Mesenchymal stem cell (in vitro differentiated cells and primary cell): ENCODE data around the gene MYL9.

Experiments used
- DNase-seq: peaks from one replicate; pipeline ENCODE4 v3.0.0-alpha.2; 2013
- H2AFZ ChIP-seq: one replicate; pipeline ENCODE4 v1.6.1; 2013; ENCODE audit warnings: low read depth, mild to moderate bottlenecking, control low read depth, inconsistent platforms, low read length, moderate library complexity
- H2AK5ac ChIP-seq: 2 replicates; pipeline ENCODE4 v1.6.1; 2013; ENCODE audit warnings: low read length, moderate library complexity, mild to moderate bottlenecking, inconsistent platforms; ENCODE audit not compliant: severe bottlenecking
- H2BK120ac ChIP-seq: one replicate; pipeline ENCODE4 v1.6.1; 2013; ENCODE audit warnings: low read depth, mild to moderate bottlenecking, inconsistent platforms, low read length, moderate library complexity
- H2BK12ac ChIP-seq, 2 experiments: one replicate each; pipeline ENCODE4 v1.6.1; 2013; ENCODE audit warnings: inconsistent platforms in 2 of 2, low read length in 2 of 2, mild to moderate bottlenecking in 2 of 2, moderate library complexity in 2 of 2, control low read depth in 1 of 2
- H2BK15ac ChIP-seq: one replicate; pipeline ENCODE4 v1.6.1; 2013; ENCODE audit warnings: mild to moderate bottlenecking, low read depth, inconsistent platforms; ENCODE audit not compliant: poor library complexity, severe bottlenecking
- H2BK5ac ChIP-seq: 2 replicates; pipeline ENCODE4 v1.6.1; 2013; ENCODE audit warnings: low read depth, mild to moderate bottlenecking, low read length, control low read depth, inconsistent platforms; ENCODE audit not compliant: poor library complexity, severe bottlenecking
- H3K14ac ChIP-seq, 2 experiments: one replicate each; pipeline ENCODE4 v1.6.1; 2013; ENCODE audit warnings: inconsistent platforms in 2 of 2, low read length in 2 of 2, control low read depth in 1 of 2, mild to moderate bottlenecking in 1 of 2, moderate library complexity in 1 of 2
- H3K18ac ChIP-seq, 2 experiments: one replicate each; pipeline ENCODE4 v1.6.1; 2013; ENCODE audit warnings: inconsistent platforms in 2 of 2, low read length in 2 of 2, control low read depth in 1 of 2, low read depth in 1 of 2, mild to moderate bottlenecking in 1 of 2
- H3K23ac ChIP-seq, 2 experiments: one replicate each; pipeline ENCODE4 v1.6.1; 2013; ENCODE audit warnings: inconsistent platforms in 2 of 2, low read length in 2 of 2, mild to moderate bottlenecking in 2 of 2, moderate library complexity in 2 of 2, control low read depth in 1 of 2
- H3K27ac ChIP-seq: 2 replicates; pipeline ENCODE4 v1.5.1; 2013; ENCODE audit warnings: mild to moderate bottlenecking, moderate library complexity, low read length, control low read depth, inconsistent platforms; ENCODE audit not compliant: poor library complexity, severe bottlenecking
- H3K27me3 ChIP-seq, 2 experiments: 2 replicates each; pipeline versions ENCODE4 v1.6.1 to v1.7.0; 2013; ENCODE audit warnings: low read length in 2 of 2, mild to moderate bottlenecking in 2 of 2, moderate library complexity in 2 of 2, control low read depth in 1 of 2, inconsistent platforms in 1 of 2; ENCODE audit not compliant: control insufficient read depth in 1 of 2, insufficient read depth in 1 of 2
- H3K36me3 ChIP-seq, 2 experiments: 2 replicates each; pipeline versions ENCODE4 v1.6.1 to v1.7.0; 2013; ENCODE audit warnings: low read length in 2 of 2, control low read depth in 1 of 2, inconsistent platforms in 1 of 2, low read depth in 1 of 2, mild to moderate bottlenecking in 1 of 2; ENCODE audit not compliant: insufficient read depth in 2 of 2, control insufficient read depth in 1 of 2
- H3K4ac ChIP-seq, 2 experiments: one replicate each; pipeline ENCODE4 v1.6.1; 2013; ENCODE audit warnings: inconsistent platforms in 2 of 2, low read length in 2 of 2, mild to moderate bottlenecking in 2 of 2, moderate library complexity in 2 of 2, control low read depth in 1 of 2, low read depth in 1 of 2
- H3K4me1 ChIP-seq: 2 replicates; pipeline ENCODE4 v1.6.1; 2013; ENCODE audit warnings: low read depth, low read length, control low read depth; ENCODE audit not compliant: control insufficient read depth, insufficient read depth
- H3K4me2 ChIP-seq: 2 replicates; pipeline ENCODE4 v1.6.1; 2013; ENCODE audit warnings: low read length, mild to moderate bottlenecking, inconsistent platforms; ENCODE audit not compliant: poor library complexity, severe bottlenecking
- H3K4me3 ChIP-seq, 2 experiments: 2 replicates each; pipeline versions ENCODE4 v1.5.1 to v1.7.0; 2013; ENCODE audit warnings: low read length in 2 of 2, mild to moderate bottlenecking in 2 of 2, control low read depth in 1 of 2, low read depth in 1 of 2; ENCODE audit not compliant: insufficient read depth in 1 of 2
- H3K79me1 ChIP-seq: replicated peaks from 2 replicates; pipeline ENCODE4 v1.6.1; 2013; ENCODE audit warnings: mild to moderate bottlenecking, control low read depth, low read length, inconsistent platforms; ENCODE audit not compliant: poor library complexity, severe bottlenecking
- H3K9ac ChIP-seq: 2 replicates; pipeline ENCODE4 v1.7.0; 2013; ENCODE audit warnings: mild to moderate bottlenecking, low read length, moderate library complexity
- H3K9me3 ChIP-seq: 2 replicates; pipeline ENCODE4 v1.7.0; 2013; ENCODE audit warnings: mild to moderate bottlenecking, low read length; ENCODE audit not compliant: control insufficient read depth
- H4K8ac ChIP-seq: one replicate; pipeline ENCODE4 v1.6.1; 2013; ENCODE audit warnings: inconsistent platforms, mild to moderate bottlenecking, low read length, moderate library complexity
- H4K91ac ChIP-seq: one replicate; pipeline ENCODE4 v1.6.1; 2013; ENCODE audit warnings: mild to moderate bottlenecking, low read length, inconsistent platforms
- WGBS: methylation state at CpG from one replicate; pipeline ENCODE4 v1.1.7; 2013; ENCODE audit warnings: mixed read lengths; 5-methylcytosine and 5-hydroxymethylcytosine counted together

The MYL9 gene

DNA sequence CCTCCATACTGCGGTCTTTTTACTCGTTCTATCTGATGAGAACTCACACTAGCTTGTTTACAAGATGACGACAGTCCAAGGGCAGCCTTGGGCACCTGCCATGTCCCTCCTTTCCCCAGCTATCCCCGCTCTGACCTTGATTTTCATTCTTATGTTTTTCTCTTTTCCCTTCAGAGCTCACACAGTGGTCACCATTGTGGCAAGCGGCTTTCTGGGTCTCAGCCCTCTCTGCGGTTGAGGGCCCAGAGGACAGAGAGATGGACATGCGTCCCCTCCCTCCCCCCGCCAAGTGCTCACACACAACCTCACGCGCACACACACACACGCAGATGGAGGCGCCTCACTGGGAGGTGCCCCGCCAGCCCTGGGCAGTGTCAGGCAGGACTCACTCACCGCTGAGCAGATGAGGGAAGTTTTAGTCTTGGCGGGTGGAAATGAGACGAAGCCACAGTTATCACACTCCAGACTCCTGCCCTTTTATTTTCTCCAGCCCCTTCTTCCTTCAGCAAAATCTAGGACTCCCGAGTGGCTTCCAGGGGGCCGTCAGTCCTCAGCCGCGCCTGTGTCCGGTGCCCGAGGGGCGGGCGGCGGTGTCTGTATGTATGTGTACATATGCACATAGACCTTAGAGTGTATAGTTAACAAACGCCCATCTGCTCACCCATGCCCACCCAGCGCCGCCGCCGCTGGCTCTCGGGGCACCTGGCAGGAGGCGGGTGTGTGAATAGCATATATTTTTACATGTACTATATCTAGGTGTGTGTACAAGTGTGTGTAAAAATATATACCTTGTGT lies 13.8 kb upstream of the MYL9 start:
- WGBS, result 99% methylated on average over 24 of the region's 32 CpGs
- Histone ChIP-seq H4K8ac (no peak overlapping the region), H2BK12ac (no peak overlapping the region)

DNA sequence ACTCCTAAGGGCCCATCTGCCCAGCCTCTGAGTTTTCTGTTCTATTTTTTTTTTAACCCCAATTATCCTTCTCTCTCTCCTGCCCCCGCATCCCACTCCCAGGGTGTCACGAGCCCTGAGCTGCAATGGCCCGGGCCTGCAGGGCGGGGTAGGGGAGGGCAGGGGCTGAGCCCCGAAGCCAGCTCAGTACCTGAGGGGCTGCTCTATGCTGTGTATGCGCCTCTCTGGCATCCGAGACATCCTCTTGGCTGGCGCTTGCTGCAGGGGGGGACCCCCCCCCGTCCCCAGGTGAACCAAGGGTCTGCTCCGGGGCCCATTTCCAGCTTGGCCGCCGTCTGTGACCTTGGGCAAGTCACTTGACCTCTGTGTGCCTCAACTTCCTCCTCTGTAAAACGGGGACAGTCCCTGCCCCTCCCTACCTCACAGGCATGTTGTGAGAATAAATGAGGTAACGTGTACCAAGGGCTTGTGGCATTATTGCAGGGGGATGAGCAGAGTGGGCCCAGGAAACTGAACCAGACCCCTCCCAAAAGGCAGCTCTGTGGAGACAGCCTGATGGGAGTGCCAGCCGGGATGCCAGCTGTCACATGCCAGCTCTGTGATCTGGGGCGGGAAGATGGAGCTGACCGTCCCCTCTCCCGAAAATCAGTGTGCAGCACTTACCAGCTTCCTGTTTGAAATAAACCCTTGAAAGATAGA lies 13.0 kb upstream of the MYL9 start:
- Histone ChIP-seq H3K4me2 (no peak overlapping the region), H2BK120ac (no peak overlapping the region), H2BK12ac (no peak overlapping the region), H3K4ac (no peak overlapping the region), H2BK15ac (no peak overlapping the region), H3K18ac (no peak overlapping the region), H3K14ac (no peak overlapping the region), H4K91ac (no peak overlapping the region), H3K9me3 (no peaks in the 10 kb centered on the region), H3K4me3 (no peak overlapping the region), H3K27ac (no peak overlapping the region), H3K23ac (no peak overlapping the region), H4K8ac (no peak overlapping the region), H2AFZ (no peak overlapping the region), H2AK5ac (no peak overlapping the region), H3K79me1 (peaks cover 14% of the 10 kb centered on the region), H3K36me3 (peaks cover 72 to 78% of the 10 kb centered on the region in 2 experiments), H2BK5ac (no peak overlapping the region), H3K9ac (no peak overlapping the region), H3K27me3 (no peaks in the 10 kb centered on the region), H3K4me1 (peaks cover 13% of the 10 kb centered on the region)
- no peak for DNase-seq
- WGBS, result 96% methylated on average over 17 of the region's 18 CpGs

More for the DNA sequence above, 13.8 kb upstream of the MYL9 start:
- no peak overlapping the region for H3K4me2 ChIP-seq
- H3K27ac ChIP-seq, result no peak overlapping the region
- H3K4me3 ChIP-seq, result no peak overlapping the region
- no peak overlapping the region for H2AFZ ChIP-seq
- no peak overlapping the region for H3K9ac ChIP-seq
- no peak overlapping the region for H2BK5ac ChIP-seq
- H3K9me3 ChIP-seq, result no peaks in the 10 kb centered on the region
- H3K4ac ChIP-seq, result no peak overlapping the region
- no peak for DNase-seq
- peaks cover 13% of the 10 kb centered on the region for H3K4me1 ChIP-seq
- peaks cover 16% of the 10 kb centered on the region for H3K79me1 ChIP-seq
- H3K18ac ChIP-seq, result no peak overlapping the region
- no peak overlapping the region for H3K23ac ChIP-seq
- peaks cover 78 to 86% of the 10 kb centered on the region in 2 experiments for H3K36me3 ChIP-seq
- H3K14ac ChIP-seq, result no peak overlapping the region
- H2AK5ac ChIP-seq, result no peak overlapping the region
- no peak overlapping the region for H4K91ac ChIP-seq
- H2BK120ac ChIP-seq, result no peak overlapping the region
- H2BK15ac ChIP-seq, result no peak overlapping the region
- no peaks in the 10 kb centered on the region for H3K27me3 ChIP-seq

DNA sequence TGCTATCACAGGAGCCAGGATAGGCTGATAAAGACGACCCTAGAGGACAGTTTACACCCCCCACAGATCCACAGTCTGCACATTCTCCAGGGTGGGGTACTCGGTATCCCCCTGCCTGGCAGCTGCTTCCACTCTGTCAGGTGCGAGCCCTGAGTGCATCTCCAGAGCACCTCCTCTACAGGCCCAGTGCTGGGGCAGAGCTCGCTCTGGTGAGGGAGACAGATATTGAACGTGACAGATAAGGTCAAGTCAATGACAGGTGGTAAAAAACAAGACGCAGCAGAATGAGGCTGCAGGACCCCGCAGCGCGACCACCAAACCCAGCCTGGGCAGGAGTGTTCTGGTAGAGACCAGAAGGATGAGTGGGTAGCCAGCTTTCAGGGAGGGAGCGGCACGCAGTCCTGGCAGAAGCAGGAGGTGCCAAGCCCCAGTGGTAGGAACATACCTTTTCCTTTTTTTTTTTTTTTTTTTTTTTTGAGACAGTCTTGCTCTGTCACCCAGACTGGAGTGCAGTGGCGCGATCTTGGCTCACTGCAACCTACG lies 12.4 kb upstream of the MYL9 start:
- no peaks in the 10 kb centered on the region for H3K9me3 ChIP-seq
- no peak overlapping the region for H2BK12ac ChIP-seq
- H3K4me1 ChIP-seq, result peaks cover 13% of the 10 kb centered on the region
- peaks cover 14% of the 10 kb centered on the region for H3K79me1 ChIP-seq
- no peak overlapping the region for H2BK15ac ChIP-seq
- WGBS, result 97% methylated on average over 14 of the region's 14 CpGs
- H3K14ac ChIP-seq, result no peak overlapping the region
- no peak for DNase-seq
- no peak overlapping the region for H4K8ac ChIP-seq
- H3K36me3 ChIP-seq, result peaks cover 69 to 72% of the 10 kb centered on the region in 2 experiments
- no peak overlapping the region for H3K18ac ChIP-seq
- no peak overlapping the region for H3K4me3 ChIP-seq
- no peak overlapping the region for H2AK5ac ChIP-seq
- H4K91ac ChIP-seq, result no peak overlapping the region
- no peak overlapping the region for H3K9ac ChIP-seq
- H2AFZ ChIP-seq, result no peak overlapping the region
- H3K27ac ChIP-seq, result no peak overlapping the region
- H3K23ac ChIP-seq, result no peak overlapping the region
- no peak overlapping the region for H2BK5ac ChIP-seq
- H2BK120ac ChIP-seq, result no peak overlapping the region
- H3K27me3 ChIP-seq, result no peaks in the 10 kb centered on the region
- H3K4me2 ChIP-seq, result no peak overlapping the region
- no peak overlapping the region for H3K4ac ChIP-seq

DNA sequence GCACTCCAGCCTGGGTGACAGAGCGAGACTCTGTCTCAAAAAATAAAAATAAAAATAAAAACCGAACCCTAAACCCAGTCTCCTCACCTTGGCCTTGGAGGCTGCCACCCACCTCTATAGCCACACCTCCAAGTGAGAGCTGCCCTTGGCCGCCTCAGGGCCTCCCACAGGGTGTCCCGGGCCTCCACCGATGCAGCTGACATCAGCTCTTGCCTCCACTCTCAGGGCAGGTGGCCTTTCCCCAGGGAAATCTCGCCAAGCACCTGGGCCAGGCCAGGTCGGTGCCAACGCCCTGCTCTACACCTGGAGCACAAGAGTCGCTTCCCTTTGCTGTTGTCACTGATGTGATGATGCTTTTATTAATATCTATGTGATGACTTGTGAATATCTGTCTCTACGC lies 8.9 kb upstream of the MYL9 start:
- Histone ChIP-seq H3K4me3 (no peak overlapping the region), H2AK5ac (no peak overlapping the region), H4K91ac (no peak overlapping the region), H3K36me3 (peaks cover 40 to 41% of the 10 kb centered on the region in 2 experiments), H3K4me2 (no peak overlapping the region), H3K14ac (no peak overlapping the region), H3K4ac (no peak overlapping the region), H3K27ac (no peak overlapping the region), H3K9me3 (no peaks in the 10 kb centered on the region), H3K27me3 (no peaks in the 10 kb centered on the region), H2BK12ac (no peak overlapping the region), H3K23ac (no peak overlapping the region), H2AFZ (no peak overlapping the region), H3K4me1 (peaks cover 4% of the 10 kb centered on the region), H4K8ac (no peak overlapping the region), H3K18ac (no peak overlapping the region), H2BK120ac (no peak overlapping the region), H2BK15ac (no peak overlapping the region), H2BK5ac (no peak overlapping the region), H3K79me1 (peaks cover 10% of the 10 kb centered on the region), H3K9ac (no peak overlapping the region)
- DNase-seq, result no peak
- WGBS, result 96% methylated on average over 10 of the region's 10 CpGs
